Fibroblast of peridontal ligament (primary cell): ENCODE results near the gene SLC6A2.
"Not testable (repeated sequence)": the region's sequence is repeated elsewhere in the genome, so short reads cannot be mapped to it uniquely, and the experiment has no call there.

ENCODE experiments used
- DNase-seq: peaks from one replicate; pipeline ENCODE4 v3.0.0-alpha.2; 2010; ENCODE audit errors: extremely low read depth

SLC6A2 gene

DNA sequence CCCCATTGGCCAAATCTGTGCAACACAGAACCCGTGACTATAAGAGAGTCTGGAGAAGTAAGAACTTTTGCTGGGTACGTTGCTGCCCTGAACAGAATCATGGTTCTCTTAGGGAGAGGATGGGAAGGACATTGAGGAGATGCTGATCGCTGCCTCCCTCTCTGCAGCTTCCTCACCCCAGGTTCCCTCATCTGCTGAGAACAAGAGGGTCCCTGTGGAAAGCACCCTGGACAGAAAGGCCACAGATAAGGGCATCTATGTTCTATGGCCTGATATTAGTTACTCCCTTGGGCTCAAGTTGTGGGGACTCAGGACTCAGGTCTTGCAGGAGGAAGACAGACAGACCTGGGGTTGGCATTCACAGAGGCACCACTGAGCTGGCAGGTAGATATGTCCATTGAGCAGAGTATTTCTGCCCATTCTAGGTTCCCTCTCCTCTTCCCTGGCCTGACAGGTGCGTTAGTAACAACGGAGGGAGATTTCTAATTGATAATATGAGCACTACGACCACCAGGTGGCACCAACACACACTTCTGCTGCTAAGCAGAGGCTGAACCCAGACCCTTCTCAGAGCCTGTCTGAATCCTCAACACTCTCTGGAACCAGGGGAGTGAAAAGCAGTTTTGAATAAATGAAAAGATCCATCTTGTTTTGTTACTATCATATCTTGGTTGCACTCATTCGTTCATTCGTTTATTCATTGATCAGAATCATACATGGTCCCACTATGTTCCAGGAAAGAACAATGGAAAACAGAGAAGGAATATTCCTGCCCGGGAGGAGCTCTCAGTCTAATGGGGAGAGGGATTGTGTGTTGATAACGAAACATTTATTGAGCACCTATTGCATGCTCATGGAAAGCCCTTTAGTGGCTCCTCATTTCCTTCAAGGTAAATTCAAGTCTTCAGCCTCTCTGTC is 56.4 kb downstream of the SLC6A2 start:
- peak; percentile 58 for DNase-seq

- DNase-seq: no peak
Measured at GRCh38 chr16:55713103-55713502, 57.3 kb downstream of the SLC6A2 start.

GRCh38 chr16:55717326-55717725 is 61.5 kb downstream of the SLC6A2 start:
- no peak for DNase-seq

GRCh38 chr16:55725055-55725777 is 69.4 kb downstream of the SLC6A2 start:
- DNase-seq: no peak

DNA sequence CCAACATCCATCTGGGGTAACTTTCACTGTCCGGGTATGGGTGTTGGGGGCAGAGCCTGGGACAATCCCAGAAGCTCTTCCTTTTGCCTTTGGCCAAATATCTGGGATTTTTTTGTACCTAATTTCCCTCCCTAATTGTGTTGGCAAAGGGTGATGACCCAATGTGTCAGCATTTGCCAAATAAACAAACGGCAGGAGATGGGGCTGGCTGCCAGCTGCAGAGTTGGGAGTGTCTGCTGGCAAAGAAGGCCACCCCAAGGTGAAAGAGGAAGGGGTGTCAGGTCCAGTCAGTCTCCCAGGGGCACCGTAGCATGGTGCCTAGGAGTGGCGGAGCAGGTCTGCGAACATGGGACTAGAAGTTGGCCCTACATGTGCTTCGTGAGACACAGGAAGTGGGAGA is 73.0 kb downstream of the SLC6A2 start:
- no peak for DNase-seq

- DNase-seq: no peak
Measured at GRCh38 chr16:55730115-55730514, 74.3 kb downstream of the SLC6A2 start.

DNA sequence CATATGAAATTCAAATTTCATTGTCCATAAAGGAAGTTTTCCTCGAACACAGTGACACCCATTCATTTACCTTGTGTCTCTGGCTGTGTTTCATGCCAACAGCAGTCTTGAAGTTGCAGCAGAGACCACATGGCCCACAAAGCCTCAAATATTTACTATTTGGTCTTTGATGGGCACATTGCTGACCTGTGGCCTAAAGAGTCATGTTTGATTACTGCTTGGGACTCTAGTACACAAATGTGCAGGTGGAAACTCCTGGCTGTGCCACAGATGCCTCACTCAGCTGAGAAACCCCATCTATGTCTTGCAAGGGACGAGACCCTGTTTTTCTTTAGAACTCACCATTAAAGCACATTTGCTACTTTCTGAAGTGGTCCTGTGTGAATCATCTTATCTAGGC is 76.7 kb downstream of the SLC6A2 start:
- no peak for DNase-seq

- no peak for DNase-seq
Measured at GRCh38 chr16:55734665-55735064, 78.9 kb downstream of the SLC6A2 start.

- no peak for DNase-seq
Measured at GRCh38 chr16:55735120-55735781, 79.5 kb downstream of the SLC6A2 start.

- DNase-seq: no peak
Measured at GRCh38 chr16:55736671-55737070, 80.9 kb downstream of the SLC6A2 start.

DNA sequence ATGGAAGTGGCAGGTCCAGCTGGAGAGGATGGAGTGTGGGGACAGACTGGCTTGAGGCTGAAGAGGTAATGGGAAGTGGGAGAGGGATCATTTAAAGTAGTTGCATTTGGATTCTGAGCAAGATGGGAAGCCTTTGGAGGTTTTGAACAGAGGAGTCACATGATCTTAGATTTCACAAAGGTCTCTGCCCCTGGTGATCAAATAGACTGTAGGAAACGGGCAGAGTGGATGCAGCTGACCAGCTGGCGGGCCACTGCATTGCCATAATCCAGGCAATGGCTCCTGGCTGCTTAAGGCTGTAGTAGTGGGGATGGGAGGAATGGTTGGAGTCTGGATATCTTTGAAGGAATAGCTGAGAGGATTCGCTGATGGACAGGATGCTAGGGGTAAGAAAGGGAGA is 81.5 kb downstream of the SLC6A2 start:
- DNase-seq: no peak

- DNase-seq: no peak
Measured at GRCh38 chr16:55737966-55738365, 82.2 kb downstream of the SLC6A2 start.

- DNase-seq: no peak
Measured at GRCh38 chr16:55746081-55746480, 90.3 kb downstream of the SLC6A2 start.

DNA sequence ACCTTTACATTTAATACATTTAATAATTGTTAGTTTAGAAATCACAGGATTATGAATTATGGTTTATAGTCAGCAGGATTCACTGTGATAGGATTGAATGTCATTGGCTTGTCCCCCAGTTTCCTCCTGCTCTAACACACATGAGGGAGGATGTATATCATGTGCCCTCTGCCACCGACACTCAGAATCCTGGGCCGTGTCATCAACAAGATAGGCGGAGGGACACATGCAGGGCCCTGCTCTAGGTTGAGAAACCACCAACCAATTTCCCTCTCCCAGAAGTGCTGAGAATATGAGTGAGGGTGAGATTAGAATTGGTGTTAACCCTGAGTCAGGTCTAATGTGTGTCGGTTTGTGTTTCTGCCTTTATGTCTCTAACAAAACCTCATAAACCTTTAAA is 92.0 kb downstream of the SLC6A2 start:
- no peak for DNase-seq

DNA sequence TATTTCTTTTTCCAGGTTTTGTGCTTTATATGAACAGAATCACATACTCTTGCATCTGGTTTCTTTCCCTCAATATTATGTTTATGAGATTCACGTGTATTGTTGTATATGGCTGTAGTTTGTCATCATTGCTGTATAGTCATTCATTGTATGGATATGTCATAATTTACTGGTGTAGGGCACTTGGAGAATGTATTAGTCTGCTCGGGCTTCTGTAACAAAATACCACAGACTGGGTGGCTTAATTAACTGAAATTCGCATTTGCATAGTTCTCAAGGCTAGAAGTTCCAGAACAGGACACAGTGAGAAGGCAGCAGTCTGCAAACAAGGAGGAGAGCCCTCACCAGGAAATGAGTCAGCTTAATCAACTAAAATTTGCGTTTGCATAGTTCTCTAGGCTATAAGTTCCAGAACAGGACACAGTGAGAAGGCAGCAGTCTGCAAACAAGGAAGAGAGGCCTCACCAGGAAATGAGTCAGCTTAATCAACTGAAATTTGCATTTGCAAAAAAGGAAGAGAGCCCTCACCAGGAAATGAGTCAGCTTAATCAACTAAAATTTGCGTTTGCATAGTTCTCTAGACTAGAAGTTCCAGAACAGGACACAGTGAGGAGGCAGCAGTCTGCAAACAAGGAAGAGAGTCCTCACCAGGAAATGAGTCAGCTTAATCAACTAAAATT is 96.8 kb downstream of the SLC6A2 start:
- not testable (repeated sequence) for DNase-seq

GRCh38 chr16:55753145-55753631 is 97.4 kb downstream of the SLC6A2 start:
- not testable (repeated sequence) for DNase-seq
